ENCODE results near the gene NF2. TPM values are rescaled to one million over a fixed set of nuclear protein-coding genes. Genes with fewer than 3 reads are reported as not detected.

The NF2 gene
- total RNA-seq, 1 donor = 65.9 TPM

GRCh38 chr22:29663180-29663821, 59.9 kb downstream of the NF2 start:
- no peak for DNase-seq (ENCODE audit: low read depth)
- no peak overlapping the region for H3K4me3 ChIP-seq (ENCODE audit: low read depth, low read length)
- TF ChIP-seq CTCF (IDR thresholded peaks at IDR 0.05; ENCODE audit: insufficient read depth, low read length) = no peak

- DNase-seq (ENCODE audit: low read depth) = no peak
- H3K4me3 ChIP-seq (ENCODE audit: low read depth, low read length) = no peak overlapping the region
- no peak for TF ChIP-seq CTCF (IDR thresholded peaks at IDR 0.05; ENCODE audit: insufficient read depth, low read length)
Observed at GRCh38 chr22:29665486-29665885, 62.1 kb downstream of the NF2 start.

DNA sequence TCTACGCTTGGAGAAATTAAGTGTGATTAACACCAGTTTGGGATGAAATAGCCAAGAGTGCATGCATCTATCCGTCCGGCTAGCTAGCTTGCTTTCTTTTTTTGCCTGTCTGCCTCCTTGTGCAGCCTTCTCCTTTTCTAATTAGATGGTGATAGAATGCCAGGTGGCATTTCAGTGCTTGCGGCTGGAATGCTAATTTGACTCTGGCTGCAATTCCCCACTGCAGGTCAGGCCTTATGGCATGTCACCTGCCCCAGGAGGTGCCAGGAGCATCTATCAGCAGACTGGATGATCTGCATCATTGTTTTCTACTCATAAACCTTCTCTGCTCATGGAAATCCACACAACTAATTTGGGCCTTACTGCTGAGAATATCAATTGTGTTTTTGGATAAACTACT, 65.2 kb downstream of the NF2 start:
- no peak for DNase-seq (ENCODE audit: low read depth)
- TF ChIP-seq CTCF (IDR thresholded peaks at IDR 0.05; ENCODE audit: insufficient read depth, low read length) = no peak
- H3K4me3 ChIP-seq (ENCODE audit: low read depth, low read length) = no peak overlapping the region

DNA sequence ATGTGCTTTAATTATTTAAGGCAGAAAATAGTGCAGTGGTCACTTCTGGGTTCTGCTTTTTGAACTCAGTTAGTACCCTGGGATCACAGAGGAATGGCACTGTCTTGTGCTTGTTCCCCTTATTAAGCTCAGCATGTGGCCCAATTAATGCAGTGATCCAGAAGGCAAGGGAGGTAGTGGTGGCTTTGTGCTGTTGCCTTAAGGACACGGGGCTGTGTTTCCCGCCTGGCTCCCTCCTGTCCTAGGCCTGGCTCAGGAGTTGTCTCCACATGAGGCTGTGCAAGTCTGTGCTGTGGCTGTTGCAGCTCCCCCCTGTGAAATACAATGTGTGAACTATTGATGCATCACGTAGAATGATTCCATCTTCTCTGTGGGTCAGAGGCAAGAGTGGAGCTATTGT, 67.2 kb downstream of the NF2 start:
- no peak for DNase-seq (ENCODE audit: low read depth)
- no peak overlapping the region for H3K4me3 ChIP-seq (ENCODE audit: low read depth, low read length)
- TF ChIP-seq CTCF (IDR thresholded peaks at IDR 0.05; ENCODE audit: insufficient read depth, low read length) = no peak

GRCh38 chr22:29673361-29674066, 70.1 kb downstream of the NF2 start:
- TF ChIP-seq CTCF (IDR thresholded peaks at IDR 0.05; ENCODE audit: insufficient read depth, low read length) = no peak
- H3K4me3 ChIP-seq (ENCODE audit: low read depth, low read length) = no peak overlapping the region
- DNase-seq (ENCODE audit: low read depth) = no peak

- no peak for DNase-seq (ENCODE audit: low read depth)
- H3K4me3 ChIP-seq (ENCODE audit: low read depth, low read length) = no peak overlapping the region
- TF ChIP-seq CTCF (IDR thresholded peaks at IDR 0.05; ENCODE audit: insufficient read depth, low read length) = no peak
Observed at GRCh38 chr22:29674121-29674520, 70.7 kb downstream of the NF2 start.
